Fibroblast of upper back skin (primary cell): ENCODE results near the gene ZNF232.
"Not testable (repeated sequence)": the region's sequence is repeated elsewhere in the genome, so short reads cannot be mapped to it uniquely, and the experiment has no call there.

Source experiments
- DNase-seq: peaks from one replicate; pipeline ENCODE4 v3.0.0-alpha.2; 2013

ZNF232 gene

GRCh38 chr17:5128905-5129535 lies 17.3 kb upstream of the ZNF232 start:
- no peak for DNase-seq

DNA sequence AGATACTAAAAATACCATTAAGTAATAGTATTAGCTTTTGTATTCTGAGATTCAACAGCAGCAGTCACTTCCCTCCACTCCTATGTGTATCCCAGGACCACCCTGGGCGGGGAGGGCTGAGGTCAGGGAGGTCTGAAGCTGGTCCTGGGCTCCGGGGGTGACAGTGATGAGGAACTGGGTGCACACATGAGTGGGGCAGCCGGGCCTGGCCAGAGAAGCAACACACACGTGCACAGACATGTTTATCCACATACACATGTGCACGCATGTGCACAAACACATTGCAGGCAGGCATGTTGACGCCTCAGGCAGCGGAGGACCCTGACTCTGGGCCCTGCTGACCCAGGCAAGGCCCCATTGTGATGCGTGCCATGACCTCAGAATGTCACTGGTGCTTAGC lies 16.7 kb upstream of the ZNF232 start:
- DNase-seq, result not testable (repeated sequence)

GRCh38 chr17:5127910-5128309 lies 16.2 kb upstream of the ZNF232 start:
- DNase-seq, result no peak

- DNase-seq, result no peak
Observed at GRCh38 chr17:5126719-5127488, 15.2 kb upstream of the ZNF232 start.

DNA sequence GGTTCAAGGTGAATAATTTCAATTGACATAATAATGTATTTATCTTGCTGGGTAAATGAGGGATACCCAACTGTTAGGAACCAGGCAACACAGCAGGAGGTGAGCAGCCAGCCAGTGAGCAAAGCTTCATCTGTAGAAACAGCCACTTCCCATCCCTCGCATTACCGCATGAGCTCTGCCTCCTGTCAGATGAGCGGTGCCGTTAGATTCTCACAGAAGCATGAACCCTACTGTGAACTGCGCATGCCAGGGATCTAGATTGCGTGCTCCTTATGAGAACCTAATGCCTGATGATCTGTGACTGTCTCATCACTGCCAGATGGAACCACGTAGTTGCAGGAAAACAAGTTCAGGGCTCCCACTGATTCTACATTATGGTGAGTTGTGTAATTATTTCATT lies 13.2 kb upstream of the ZNF232 start:
- DNase-seq, result not testable (repeated sequence)

GRCh38 chr17:5124125-5124760 lies 12.6 kb upstream of the ZNF232 start:
- DNase-seq, result not testable (repeated sequence)

GRCh38 chr17:5123343-5124124 lies 11.9 kb upstream of the ZNF232 start:
- no peak for DNase-seq

- DNase-seq, result peak; percentile 6
Observed at GRCh38 chr17:5122586-5123342, 11.1 kb upstream of the ZNF232 start.

DNA sequence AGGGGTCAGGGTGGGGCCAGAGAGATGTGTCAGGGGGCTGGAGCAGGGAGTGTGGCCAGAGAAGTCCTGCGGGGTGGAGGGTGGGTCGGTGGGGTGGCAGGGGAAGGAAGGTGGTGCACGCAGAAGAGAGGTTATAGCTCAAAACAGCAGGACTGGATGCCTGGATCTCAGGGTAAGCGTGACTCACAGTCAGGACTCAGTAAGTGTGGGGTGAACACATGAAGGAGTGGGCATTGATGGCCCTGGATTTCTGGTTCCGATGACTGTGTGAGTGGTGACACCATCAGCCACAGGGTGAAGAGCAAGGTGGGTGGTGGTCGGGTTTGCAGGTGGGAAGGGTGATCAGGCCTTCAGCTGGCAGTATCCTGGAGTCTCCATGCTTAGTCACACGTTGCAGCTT lies 10.4 kb upstream of the ZNF232 start:
- DNase-seq, result not testable (repeated sequence)

DNA sequence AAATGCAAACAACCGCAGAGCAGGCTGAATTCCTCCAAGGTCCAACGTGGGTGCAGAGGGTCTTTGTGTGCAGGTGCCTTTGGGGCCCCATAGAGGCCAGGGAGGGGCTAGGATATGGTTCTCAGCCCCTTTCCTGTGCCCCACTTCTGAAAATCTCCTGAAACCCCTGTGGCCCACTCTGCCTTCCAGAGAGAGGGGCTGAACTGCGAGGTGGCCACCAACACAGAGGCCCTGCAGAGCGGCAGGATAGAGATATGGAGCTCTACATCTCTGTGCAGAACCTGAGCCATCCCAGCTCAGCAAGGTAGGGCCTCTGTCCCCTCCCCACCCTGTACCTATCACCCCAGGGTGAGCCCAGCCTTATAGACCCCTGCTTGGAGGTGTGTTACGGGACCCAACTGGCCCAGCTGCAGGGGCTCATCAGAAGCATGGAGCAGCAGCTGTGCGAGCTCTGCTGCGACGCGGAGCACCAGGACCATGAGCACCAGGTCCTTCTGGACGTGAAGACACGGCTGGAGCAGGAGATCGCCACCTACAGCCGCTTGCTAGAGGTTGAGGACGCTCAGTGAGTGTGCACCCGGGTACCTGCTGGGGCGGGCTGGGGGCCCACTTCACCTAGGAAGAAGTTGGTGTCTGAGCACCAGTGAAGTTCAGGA lies 9.6 kb upstream of the ZNF232 start:
- no peak for DNase-seq

- DNase-seq, result not testable (repeated sequence)
Observed at GRCh38 chr17:5120436-5121185, 8.9 kb upstream of the ZNF232 start.

GRCh38 chr17:5120036-5120435 lies 8.4 kb upstream of the ZNF232 start:
- DNase-seq, result no peak

DNA sequence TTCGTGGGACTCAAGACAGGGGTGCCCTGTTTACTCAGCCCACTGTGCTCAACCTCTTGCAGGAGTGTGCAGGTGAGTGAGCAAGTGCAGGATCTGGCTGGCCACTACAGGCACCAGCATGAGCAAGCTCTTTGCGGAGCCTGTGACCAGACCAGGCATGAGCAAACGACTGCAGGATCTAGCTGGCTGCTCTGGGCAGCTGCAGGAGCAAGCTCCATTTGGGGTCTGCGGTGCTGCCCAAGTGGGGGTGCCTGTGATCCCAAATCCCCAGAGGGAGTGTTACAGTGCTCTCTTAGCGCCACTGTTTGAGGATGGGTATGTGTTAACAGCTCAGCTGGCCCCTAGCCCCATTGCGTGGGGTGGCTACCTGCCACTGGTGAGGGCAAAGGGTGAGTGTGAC lies 6.5 kb upstream of the ZNF232 start:
- no peak for DNase-seq

DNA sequence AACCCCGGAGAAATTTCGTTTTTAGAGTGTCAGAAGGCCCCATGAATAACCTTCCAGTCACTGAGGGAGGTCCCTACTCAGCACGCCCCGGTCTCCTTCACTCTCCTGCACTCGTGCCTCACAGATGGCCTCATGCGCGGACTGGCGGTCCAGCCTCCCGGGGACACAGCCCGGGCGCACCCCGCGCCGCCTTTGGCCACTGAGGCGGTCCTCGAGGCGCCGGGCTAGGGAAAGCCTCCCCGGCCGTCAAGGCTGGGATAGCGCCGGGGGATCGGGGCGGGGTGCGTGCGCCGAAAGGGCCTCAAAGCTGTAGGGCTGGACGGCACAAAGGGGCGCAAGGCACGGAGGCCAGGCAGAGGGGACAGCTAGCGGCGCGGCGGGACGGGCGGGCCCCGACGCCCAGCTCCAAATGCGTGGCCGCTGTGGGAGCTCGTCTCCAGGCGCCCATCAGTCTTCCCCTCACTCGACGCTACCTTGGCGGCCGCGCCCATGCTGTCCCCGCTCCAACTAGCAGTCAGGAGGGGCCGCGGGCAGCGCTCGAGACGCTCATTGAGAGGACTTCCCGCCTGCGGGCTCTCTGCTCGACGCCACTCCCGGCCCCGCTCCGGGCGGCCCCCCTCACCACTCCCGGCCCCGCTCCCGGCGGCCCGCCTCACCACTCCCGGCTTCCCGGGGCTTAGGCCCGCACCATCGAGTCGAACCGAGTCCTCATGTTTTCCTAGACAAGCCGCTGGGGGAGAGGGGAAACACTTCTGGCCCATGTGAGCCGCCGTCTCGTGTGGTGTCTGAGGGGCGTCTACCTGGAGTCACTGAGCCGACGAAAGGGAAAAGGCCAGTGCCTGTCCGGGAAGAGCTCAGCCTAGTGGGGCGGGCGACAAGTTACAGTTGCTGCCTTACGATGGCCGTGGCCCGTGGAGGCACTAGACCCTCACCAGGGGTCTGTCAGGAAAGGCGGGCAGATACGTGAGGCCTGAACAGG lies 4.3 kb upstream of the ZNF232 start, which contains the start of gene USP6:
USP6 (plus strand) TSS at position 360 of the 979 bp plus-strand sequence. CDS start 14,336 bp downstream, outside the sequence.
- DNase-seq, result no peak

DNA sequence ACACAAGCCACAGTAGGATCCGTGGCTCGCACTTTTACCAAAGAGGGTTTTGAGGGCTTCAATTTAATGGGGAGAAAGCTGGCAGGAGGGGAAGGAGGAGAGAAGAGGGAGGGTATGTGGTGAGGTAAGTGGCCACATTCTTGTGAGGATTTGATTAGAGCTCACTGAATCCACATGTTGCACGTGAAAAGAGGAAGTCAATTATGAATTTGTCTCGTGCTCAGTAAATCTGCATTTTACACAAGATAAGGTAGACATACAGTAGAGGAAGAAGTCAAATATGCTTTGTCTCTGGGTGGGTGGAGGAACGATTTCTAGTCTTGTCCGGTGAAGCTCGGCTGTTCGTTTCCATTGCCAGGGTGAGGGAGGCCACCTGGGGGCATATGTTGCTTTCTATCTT lies 862 bp downstream of the ZNF232 start:
- DNase-seq, result no peak

GRCh38 chr17:5100832-5101231 lies 10.8 kb downstream of the ZNF232 start:
- DNase-seq, result no peak

DNA sequence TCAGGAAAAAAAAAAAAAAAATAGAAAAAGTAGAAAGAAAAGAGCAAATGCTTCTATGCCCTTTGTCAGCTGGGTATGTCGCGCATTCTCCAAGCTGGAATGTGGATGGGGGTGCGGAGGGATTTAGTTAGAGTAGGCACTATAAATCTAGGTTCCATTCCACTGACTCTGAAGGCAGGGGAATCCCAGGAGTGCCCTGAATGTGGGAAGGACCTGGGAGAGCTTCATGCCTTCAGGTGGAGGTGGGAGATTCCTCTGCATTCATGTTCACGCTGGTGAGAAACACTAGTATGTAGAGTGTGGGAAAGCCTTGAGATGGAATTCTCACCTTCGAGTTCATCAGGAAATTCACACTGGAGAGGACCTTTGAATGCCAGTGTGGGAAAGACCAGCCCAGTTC lies 12.4 kb downstream of the ZNF232 start:
- no peak for DNase-seq

DNA sequence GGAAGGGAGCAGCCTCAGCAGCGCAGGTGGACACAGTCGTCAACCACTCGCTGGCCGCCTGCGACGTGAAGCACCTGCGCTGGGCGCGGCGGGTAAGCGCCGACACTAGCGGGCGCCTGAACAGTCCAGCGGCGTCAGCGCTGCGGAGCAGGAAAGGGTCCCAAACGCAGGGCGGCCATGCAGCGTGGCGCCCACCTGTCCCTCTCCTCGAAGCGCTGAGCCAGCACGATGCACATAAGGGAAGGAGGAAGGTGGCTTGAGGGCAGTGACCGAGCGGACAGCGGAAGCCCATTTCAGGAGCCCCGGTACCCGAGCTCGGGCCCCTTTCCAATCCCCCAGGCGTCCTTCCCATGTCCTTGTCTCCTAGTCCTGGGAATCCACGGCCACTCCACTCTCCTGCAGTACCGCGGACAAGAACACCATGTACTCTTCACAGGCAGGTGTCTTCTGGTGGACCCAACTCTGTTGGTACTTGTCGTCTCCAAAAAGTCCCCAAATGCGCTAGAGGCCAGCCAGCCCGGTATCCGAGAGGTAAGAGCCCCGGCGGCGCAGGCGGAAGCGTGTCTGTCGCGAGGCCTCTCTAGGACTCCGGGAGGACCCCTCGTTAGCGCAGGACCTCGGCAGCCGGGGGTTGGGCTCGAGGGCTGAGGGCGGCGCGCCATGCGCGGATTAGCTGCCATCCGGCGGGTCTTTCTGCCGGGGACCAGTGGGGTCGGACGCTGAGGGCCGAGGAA lies 14.4 kb downstream of the ZNF232 start:
- no peak for DNase-seq

GRCh38 chr17:5096731-5097100 lies 15.0 kb downstream of the ZNF232 start:
- no peak for DNase-seq
